Activated CD4-positive, CD25-positive, alpha-beta regulatory T cell treated with anti-CD3 and anti-CD28 coated beads, Interleukin-2, amount 50 U/mL, for 16 hours (primary cell): ENCODE data around the gene DHX16.
A peak's percentile ranks its signal among the peaks of the same experiment; 100 is the strongest.
"Not testable (repeated sequence)": the region's sequence is repeated elsewhere in the genome, so short reads cannot be mapped to it uniquely, and the experiment has no call there.

Experiments
- DNase-seq: peaks from one replicate; pipeline ENCODE4 v3.0.0-alpha.2; 2020; ENCODE audit warnings: low read depth, low spot score

DHX16 gene

GRCh38 chr6:30679765-30680535 lies 7.1 kb upstream of the DHX16 start:
- DNase-seq = no peak

GRCh38 chr6:30678964-30679726 lies 6.3 kb upstream of the DHX16 start:
- peak; percentile 83 for DNase-seq

GRCh38 chr6:30676660-30677285 lies 4.0 kb upstream of the DHX16 start:
- no peak for DNase-seq

- DNase-seq = no peak
Observed at GRCh38 chr6:30670760-30671527, 1.9 kb downstream of the DHX16 start.

- not testable (repeated sequence) for DNase-seq
Observed at GRCh38 chr6:30666300-30666699, 6.5 kb downstream of the DHX16 start.

GRCh38 chr6:30664994-30665767 lies 7.6 kb downstream of the DHX16 start:
- DNase-seq = no peak

GRCh38 chr6:30657922-30658321 lies 14.9 kb downstream of the DHX16 start:
- not testable (repeated sequence) for DNase-seq

- DNase-seq = no peak
Observed at GRCh38 chr6:30657454-30657853, 15.4 kb downstream of the DHX16 start.

- no peak for DNase-seq
Observed at GRCh38 chr6:30656513-30656912, 16.3 kb downstream of the DHX16 start.

- no peak for DNase-seq
Observed at GRCh38 chr6:30655743-30656094, 17.1 kb downstream of the DHX16 start.

- DNase-seq = no peak
Observed at GRCh38 chr6:30654798-30655742, 17.7 kb downstream of the DHX16 start.

- DNase-seq = no peak
Observed at GRCh38 chr6:30651143-30651542, 21.7 kb downstream of the DHX16 start.

- DNase-seq = peak; percentile 42
Observed at GRCh38 chr6:30647242-30648116, 25.3 kb downstream of the DHX16 start.

GRCh38 chr6:30646450-30647241 lies 26.2 kb downstream of the DHX16 start, which contains the start of gene C6orf136:
Gene C6orf136, plus strand, starts transcription at chr6:30647133. Its CDS starts 99 bp downstream, at chr6:30647232.
- peak; percentile 84 for DNase-seq

GRCh38 chr6:30645989-30646388 lies 26.8 kb downstream of the DHX16 start:
- DNase-seq = no peak

- no peak for DNase-seq
Observed at GRCh38 chr6:30644769-30645168, 28.0 kb downstream of the DHX16 start.

- no peak for DNase-seq
Observed at GRCh38 chr6:30643656-30644055, 29.1 kb downstream of the DHX16 start.

- no peak for DNase-seq
Observed at GRCh38 chr6:30641048-30641447, 31.8 kb downstream of the DHX16 start.
